G401 (cell line): ENCODE results near the gene SLC7A6. TPM values are rescaled to one million over a fixed set of nuclear protein-coding genes. Genes with fewer than 3 reads are reported as not detected.

ENCODE experiments used
- DNase-seq: peaks from one replicate; pipeline ENCODE4 v3.0.0-alpha.2; 2015; ENCODE audit warnings: low spot score
- in situ Hi-C: cut with HindIII; loops from 2 replicates; pipeline ENCODE4 v1.10.0; 2016; ENCODE audit warnings: low sequenced_read_pairs, mixed read lengths
- total RNA-seq: library from RNA; depleted of rRNA; stranded (reverse); fragments of >200 nt; shearing (Covaris generic); gene quantifications from 2 replicates; pipeline ENCODE4 v1.2.3, GENCODE V29; 2014

The SLC7A6 gene
- total RNA-seq, 1 experiment from 2014 or later = 21.5 TPM

- in situ Hi-C loops = no loop called here
- DNase-seq = peak; percentile 94
Measured at GRCh38 chr16:68251832-68252231, 12.5 kb upstream of the SLC7A6 start.

GRCh38 chr16:68252383-68252782 is 11.9 kb upstream of the SLC7A6 start:
- no peak for DNase-seq
- in situ Hi-C loops = no loop called here

DNA sequence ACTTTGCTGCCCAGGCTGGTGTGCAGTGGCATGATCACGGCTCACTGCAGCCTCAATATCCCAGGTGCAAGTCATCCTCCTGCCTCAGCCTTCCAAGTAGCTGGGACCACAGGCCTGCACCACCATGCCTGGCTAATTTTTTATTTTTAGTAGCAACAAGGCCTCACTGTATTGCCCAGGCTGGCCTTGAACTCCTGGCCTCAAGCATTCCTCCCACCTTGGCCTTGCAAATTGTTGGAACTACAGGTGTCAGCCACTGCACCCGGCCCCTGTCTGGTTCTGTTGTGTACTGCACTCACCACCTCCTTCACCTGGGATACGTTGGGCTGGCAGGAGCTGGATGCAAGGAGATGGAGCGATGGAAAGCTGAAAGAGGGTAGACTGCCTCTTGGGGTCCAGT is 10.6 kb upstream of the SLC7A6 start:
- in situ Hi-C loops = no loop called here
- DNase-seq = no peak

DNA sequence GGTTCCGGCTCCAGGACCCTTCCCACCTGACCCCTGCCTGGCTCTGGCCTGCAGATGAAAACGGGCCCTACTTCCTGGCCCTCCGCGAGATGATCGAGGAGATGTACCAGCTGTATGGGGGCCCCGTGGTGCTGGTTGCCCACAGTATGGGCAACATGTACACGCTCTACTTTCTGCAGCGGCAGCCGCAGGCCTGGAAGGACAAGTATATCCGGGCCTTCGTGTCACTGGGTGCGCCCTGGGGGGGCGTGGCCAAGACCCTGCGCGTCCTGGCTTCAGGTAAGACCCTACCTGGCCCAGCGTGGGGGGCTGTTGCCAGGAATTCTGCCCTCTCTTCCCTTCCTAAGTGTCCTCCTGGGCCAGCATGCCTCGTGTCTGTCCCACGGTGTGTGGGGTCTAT is 8.6 kb upstream of the SLC7A6 start:
- in situ Hi-C loops = no loop called here
- no peak for DNase-seq

- DNase-seq = no peak
- in situ Hi-C loops = no loop called here
Measured at GRCh38 chr16:68257251-68257905, 6.9 kb upstream of the SLC7A6 start.

- in situ Hi-C loops = no loop called here
- no peak for DNase-seq
Measured at GRCh38 chr16:68257906-68258800, 6.2 kb upstream of the SLC7A6 start.

GRCh38 chr16:68259007-68259825 is 5.1 kb upstream of the SLC7A6 start:
- DNase-seq = peak; percentile 79
- in situ Hi-C loops = no loop called here

- no peak for DNase-seq
- in situ Hi-C loops = no loop called here
Measured at GRCh38 chr16:68263559-68264127, 683 bp upstream of the SLC7A6 start.

DNA sequence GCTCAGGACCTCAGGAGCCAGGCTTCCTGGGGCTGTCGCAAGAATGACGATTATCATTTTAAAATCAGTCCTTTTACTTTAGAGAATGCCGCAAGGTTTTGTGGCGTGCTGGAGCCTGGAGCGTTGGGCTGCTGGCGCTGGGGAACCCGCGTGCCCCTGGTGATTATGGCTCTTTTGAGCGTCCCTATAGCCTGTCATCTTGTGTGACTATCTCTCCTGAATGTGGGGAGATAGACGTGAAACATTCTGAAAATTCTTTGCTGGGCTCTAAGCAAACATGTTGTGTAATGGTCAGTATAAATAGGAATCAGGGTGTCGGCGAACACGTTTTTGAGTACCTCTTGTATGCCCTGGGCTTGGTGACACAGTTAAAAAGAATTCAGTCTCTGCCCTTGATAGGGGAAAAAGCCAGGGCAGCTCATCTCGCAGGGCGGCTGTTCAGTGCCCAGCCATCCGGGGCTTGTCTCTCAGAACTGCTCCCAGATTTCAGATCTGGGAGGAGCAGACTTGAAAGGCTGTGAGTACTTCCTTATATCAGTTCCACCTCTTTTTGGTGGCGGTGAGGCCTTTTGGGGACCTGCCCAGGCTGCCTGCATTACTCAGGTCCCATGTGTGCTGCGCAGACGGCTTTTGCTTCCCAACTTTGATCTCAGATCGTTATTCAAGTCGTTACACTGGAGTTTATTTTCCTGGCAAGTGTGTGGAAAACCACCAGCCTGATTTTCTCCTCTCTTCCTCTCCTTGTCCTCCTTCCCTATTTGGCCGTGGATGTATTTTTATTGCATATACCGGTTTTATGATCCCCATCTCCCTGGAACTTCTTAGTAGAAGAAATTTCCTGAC is 973 bp downstream of the SLC7A6 start:
- in situ Hi-C loops = no loop called here
- peak; percentile 67 for DNase-seq

- in situ Hi-C loops = no loop called here
- DNase-seq = no peak
Measured at GRCh38 chr16:68267612-68268405, 3.5 kb downstream of the SLC7A6 start.

- in situ Hi-C loops = no loop called here
- no peak for DNase-seq
Measured at GRCh38 chr16:68269793-68270192, 5.5 kb downstream of the SLC7A6 start.

DNA sequence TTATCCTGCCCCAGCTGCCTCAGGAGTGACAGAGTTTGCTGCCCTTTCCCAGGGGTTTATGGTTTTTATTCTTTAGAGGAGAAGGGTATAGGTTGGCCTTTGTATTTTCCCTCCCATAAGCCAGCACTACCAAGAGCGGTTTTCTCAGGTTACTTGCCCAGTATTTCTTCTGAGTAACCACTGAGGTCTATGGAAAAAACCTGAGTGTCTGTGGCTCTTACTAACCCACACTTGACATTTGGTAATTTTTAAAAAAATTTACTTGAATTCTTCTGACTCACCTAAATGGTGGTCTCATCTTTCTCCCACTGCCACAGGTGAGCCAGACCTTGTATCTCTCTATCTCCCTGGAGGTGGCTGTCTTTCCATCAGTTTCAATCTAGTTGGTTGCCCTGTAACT is 6.0 kb downstream of the SLC7A6 start:
- in situ Hi-C loops = no loop called here
- DNase-seq = no peak

DNA sequence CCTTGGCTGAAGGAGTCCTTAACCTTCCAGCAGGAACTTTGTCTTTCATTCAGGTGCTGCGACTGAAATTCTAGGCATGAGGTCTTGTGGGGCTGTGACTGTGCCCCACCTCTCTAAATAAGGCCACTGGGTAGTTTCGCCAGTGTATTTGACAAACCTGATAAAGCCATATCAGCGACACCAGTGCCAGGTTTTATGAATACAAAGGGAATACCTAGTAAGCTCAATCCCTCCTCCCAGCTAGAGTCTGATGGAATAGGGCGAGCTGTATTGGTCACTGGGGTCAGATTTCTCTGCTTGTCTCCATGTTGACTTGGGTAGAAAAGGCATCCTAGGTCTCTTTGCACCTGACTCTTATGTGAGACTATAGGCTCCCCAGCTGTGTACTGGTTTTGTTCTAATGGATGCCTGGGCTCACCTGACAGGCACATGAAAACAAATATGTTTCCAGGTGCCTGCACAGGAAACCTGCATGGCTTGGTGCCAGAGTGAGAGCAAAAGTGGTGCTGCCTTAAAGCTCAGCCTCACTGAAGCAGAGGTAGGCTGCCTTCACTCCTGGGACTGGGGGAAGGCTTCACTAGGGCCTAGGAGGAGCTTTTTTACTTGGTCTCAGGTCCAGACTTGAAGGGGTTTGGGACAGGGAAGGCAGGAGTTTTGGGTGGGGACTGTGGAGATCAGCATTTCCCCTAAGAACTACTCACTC is 8.3 kb downstream of the SLC7A6 start:
- no peak for DNase-seq
- in situ Hi-C loops = no loop called here

DNA sequence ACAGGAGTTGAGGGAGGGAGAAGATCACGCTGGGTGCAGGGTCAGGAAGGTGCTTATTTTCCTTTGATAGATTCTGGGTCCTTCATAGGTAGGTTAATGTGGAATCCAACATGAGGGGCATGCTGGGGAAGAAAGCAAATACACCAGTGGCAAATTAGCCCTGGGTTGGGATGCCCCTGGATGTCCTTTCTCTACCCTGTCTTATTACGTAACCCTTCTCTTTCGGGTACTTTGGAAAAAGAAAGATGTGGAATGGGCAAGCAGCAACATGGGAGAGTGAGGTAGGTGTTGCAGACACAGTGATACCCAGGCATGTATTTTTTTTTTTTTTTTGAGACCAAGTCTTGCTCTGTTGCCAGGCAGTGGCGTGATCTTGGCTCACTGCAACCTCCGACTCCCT is 9.1 kb downstream of the SLC7A6 start:
- in situ Hi-C loops = no loop called here

GRCh38 chr16:68273896-68274295 is 9.6 kb downstream of the SLC7A6 start:
- DNase-seq = no peak
- in situ Hi-C loops = no loop called here

More for the DNA sequence above, 9.1 kb downstream of the SLC7A6 start:
- DNase-seq = no peak

DNA sequence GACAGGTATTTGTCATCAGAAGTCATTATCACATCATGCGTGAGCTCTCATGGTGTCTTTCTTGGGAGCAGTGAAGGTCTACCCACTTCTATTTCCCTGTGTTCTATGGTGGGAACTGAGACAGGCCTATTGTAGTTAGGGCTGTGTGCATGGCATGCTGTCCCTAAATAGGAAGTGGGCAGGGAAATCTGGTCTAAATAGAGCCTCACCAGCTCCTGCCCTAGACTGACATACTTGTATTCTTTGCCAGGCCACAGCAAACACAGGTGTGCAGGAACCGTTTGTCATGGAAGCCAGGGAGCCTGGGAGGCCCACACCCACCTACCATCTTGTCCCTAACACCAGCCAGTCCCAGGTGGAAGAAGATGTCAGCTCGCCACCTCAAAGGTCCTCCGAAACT is 10.1 kb downstream of the SLC7A6 start:
- in situ Hi-C loops = no loop called here
- no peak for DNase-seq

DNA sequence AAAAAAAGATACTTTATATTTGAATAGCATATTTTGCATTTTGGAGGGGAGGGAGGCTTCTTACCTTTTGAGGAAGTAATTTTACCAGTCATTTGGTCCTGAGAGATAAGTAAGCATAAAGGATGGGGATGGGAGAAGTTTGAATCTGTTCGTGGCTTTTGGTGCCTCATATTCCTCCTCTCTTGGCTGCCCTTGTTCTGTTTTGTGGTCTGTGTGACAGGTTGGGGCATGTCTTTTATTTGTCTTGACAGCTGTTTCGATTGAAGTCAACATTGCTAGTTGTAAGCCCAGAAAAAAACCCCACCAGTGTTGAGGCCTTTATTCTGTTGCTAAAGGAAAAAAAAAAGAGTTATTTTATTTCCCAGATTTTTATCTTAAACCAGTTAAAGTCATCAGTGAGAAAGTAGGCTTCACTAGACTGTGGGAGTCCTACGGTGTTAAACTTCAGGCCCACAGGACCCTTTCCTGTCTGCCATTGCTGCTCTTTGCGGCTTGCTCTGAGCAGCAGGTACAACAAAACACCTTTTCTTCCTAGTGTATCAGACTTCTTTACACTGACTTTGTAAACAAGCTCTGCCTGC is 11.4 kb downstream of the SLC7A6 start:
- in situ Hi-C loops = no loop called here
- DNase-seq = no peak
